Breast epithelium (tissue), 3 donors: ENCODE results near the gene FCRL6.

Experiments
- CTCF ChIP-seq, 3 donors: fragments of 450-650 bp; IDR thresholded peaks; one replicate each; pipeline ENCODE4 v1.5.1; 2016 to 2017; ENCODE audit warnings: antibody characterized with exemption in 3 of 3, mild to moderate bottlenecking in 3 of 3, moderate library complexity in 3 of 3
- POLR2AphosphoS5 ChIP-seq, 3 donors: sonication (generic); formaldehyde crosslinking; IDR thresholded peaks; one replicate each; pipeline ENCODE4 v1.6.1; 2017; ENCODE audit warnings: antibody characterized with exemption in 3 of 3

GRCh38 chr1:159800177-159800930 is 1.8 kb upstream of the FCRL6 start:
- TF ChIP-seq CTCF (IDR thresholded peaks at IDR 0.05) (no peak), POLR2AphosphoS5 (IDR thresholded peaks at IDR 0.05) (no peak)
